Stimulated activated CD4-positive, alpha-beta T cell treated with anti-CD3 and anti-CD28 coated beads, Interleukin-4, amount 100 ng/mL, for 4 hours (primary cell): ENCODE results near the gene ACYP2.
"Not testable (repeated sequence)": the region's sequence is repeated elsewhere in the genome, so short reads cannot be mapped to it uniquely, and the experiment has no call there.

Source experiments
- DNase-seq, 2 experiments: peaks; one replicate each; pipeline ENCODE4 v3.0.0-alpha.2; 2020

The ACYP2 gene

GRCh38 chr2:54115284-54116137, at the start of gene ACYP2:
Gene ACYP2, plus strand, starts transcription at chr2:54115615.
- peak; percentile 89 to 94 for DNase-seq

GRCh38 chr2:54065891-54066290, 49.5 kb upstream of the ACYP2 start:
- no peak for DNase-seq

- no peak for DNase-seq
Observed at GRCh38 chr2:54067851-54068375, 47.5 kb upstream of the ACYP2 start.

- DNase-seq = not testable (repeated sequence)
Observed at GRCh38 chr2:54072483-54072882, 42.9 kb upstream of the ACYP2 start.

GRCh38 chr2:54073796-54074195, 41.6 kb upstream of the ACYP2 start:
- DNase-seq = no peak

GRCh38 chr2:54074606-54075341, 40.6 kb upstream of the ACYP2 start:
- DNase-seq = no peak

GRCh38 chr2:54076586-54076985, 38.8 kb upstream of the ACYP2 start:
- DNase-seq = no peak

- no peak for DNase-seq
Observed at GRCh38 chr2:54077088-54077900, 38.1 kb upstream of the ACYP2 start.

- DNase-seq = no peak
Observed at GRCh38 chr2:54079331-54079730, 36.1 kb upstream of the ACYP2 start.

- DNase-seq = no peak
Observed at GRCh38 chr2:54081574-54081973, 33.8 kb upstream of the ACYP2 start.

GRCh38 chr2:54083021-54083420, 32.4 kb upstream of the ACYP2 start:
- no peak for DNase-seq

GRCh38 chr2:54083445-54083844, 32.0 kb upstream of the ACYP2 start:
- DNase-seq = no peak

- DNase-seq = no peak
Observed at GRCh38 chr2:54084600-54084999, 30.8 kb upstream of the ACYP2 start.

GRCh38 chr2:54085069-54085468, 30.3 kb upstream of the ACYP2 start:
- DNase-seq = no peak

GRCh38 chr2:54086157-54086556, 29.3 kb upstream of the ACYP2 start:
- no peak for DNase-seq

- no peak for DNase-seq
Observed at GRCh38 chr2:54088191-54088634, 27.2 kb upstream of the ACYP2 start.

GRCh38 chr2:54088719-54089118, 26.7 kb upstream of the ACYP2 start:
- no peak for DNase-seq

- no peak for DNase-seq
Observed at GRCh38 chr2:54090521-54091117, 24.8 kb upstream of the ACYP2 start.

GRCh38 chr2:54092940-54093339, 22.5 kb upstream of the ACYP2 start:
- DNase-seq = no peak

- DNase-seq = not testable (repeated sequence)
Observed at GRCh38 chr2:54095406-54095805, 20.0 kb upstream of the ACYP2 start.

- not testable (repeated sequence) for DNase-seq
Observed at GRCh38 chr2:54096141-54096540, 19.3 kb upstream of the ACYP2 start.

- no peak for DNase-seq
Observed at GRCh38 chr2:54097124-54097523, 18.3 kb upstream of the ACYP2 start.

- no peak for DNase-seq
Observed at GRCh38 chr2:54099370-54099769, 16.0 kb upstream of the ACYP2 start.
